Measurements from ENCODE around the gene SCN1A. TPM values are rescaled to one million over a fixed set of nuclear protein-coding genes. Genes with fewer than 3 reads are reported as not detected.

SCN1A gene
- total RNA-seq (2022; extraction: Qiagen RNA extraction): not detected in 5 replicates

GRCh38 chr2:166127217-166128155 lies at the start of gene SCN1A:
TSS of gene SCN1A (minus strand) at chr2:166128020. CDS start at chr2:166073621, 54,399 bp downstream.

GRCh38 chr2:165953655-165954606 lies 173.9 kb downstream of the SCN1A start, which contains the start of gene TTC21B:
TSS of gene TTC21B (minus strand) at chr2:165953776. CDS start at chr2:165953705, 71 bp downstream.

Other genes with a start within 250 kb of the SCN1A start
- 2.8 to 6.0 TPM (median 3.9 TPM) in 5 replicates for gene TTC21B, start 174.2 kb downstream of the SCN1A start, total RNA-seq (2022; extraction: Qiagen RNA extraction)
- 2.3 to 4.5 TPM (median 3.7 TPM) in 5 replicates for gene SCN9A, start 247.9 kb upstream of the SCN1A start, total RNA-seq (2022; extraction: Qiagen RNA extraction)